HG03066 (cell line): ENCODE data around the gene MAPRE3.

Experiments
- ATAC-seq: cut with Tn5 transposase; IDR thresholded peaks from one replicate; pipeline ENCODE4 v1.9.1; 2021; ENCODE audit warnings: low read depth; ENCODE audit not compliant: unreplicated experiment

The MAPRE3 gene

DNA sequence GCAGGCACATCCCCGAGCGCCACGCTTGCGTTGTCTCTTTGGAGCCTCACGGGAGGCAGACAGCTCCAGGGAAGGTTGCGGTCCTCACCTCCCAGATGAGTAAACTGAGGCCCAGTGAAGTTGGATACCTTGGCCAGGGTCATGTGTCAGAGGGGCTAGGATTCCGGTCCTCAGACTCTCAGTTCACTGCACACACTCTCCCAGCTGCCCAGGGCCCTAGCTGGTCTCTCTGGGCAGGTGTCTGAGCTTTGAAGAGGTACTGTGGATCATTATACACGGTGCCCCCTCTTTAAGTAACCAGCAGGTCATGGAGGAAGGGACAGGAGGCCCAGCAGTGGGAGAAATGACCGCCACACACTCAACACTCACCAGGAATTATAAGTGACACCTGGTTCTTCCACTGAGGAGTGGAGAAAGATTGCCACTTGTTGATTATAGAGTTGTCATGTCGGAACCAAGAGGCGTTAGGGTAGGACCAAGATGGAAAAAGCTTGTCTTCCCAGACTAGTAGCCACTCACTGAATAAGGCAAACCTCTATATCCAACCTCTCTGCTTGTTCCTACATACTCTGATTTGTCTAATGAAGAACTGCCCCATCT lies 62.9 kb downstream of the MAPRE3 start:
- no peak for ATAC-seq

DNA sequence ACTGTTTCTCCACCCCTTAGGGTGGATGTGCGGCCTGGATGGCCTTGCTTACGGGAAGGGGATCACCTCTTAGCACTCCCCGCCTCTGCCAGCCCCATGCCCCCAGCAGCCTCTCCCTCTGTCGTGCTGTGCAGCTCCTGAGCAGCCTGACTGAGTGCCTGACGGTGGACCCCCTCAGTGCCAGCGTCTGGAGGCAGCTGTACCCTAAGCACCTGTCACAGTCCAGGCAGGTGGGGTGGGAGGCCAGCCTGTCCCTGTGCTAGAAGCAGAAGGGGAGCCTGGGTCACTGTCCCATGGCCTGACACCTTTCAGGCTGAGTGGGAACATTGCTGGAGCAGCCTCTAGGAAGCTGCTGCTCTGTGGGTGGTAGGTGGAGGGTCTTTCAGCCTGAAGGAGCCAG lies 67.6 kb downstream of the MAPRE3 start:
- ATAC-seq: no peak

GRCh38 chr2:27038631-27039339 lies 68.3 kb downstream of the MAPRE3 start:
- no peak for ATAC-seq

- no peak for ATAC-seq
These were observed 69.0 kb downstream of the MAPRE3 start for GRCh38 chr2:27039426-27039825.

GRCh38 chr2:27039871-27040270 lies 69.4 kb downstream of the MAPRE3 start:
- ATAC-seq: no peak

- no peak for ATAC-seq
These were observed 69.8 kb downstream of the MAPRE3 start for GRCh38 chr2:27040282-27040681.

GRCh38 chr2:27041752-27042151 lies 71.3 kb downstream of the MAPRE3 start:
- peak; percentile 31 for ATAC-seq

DNA sequence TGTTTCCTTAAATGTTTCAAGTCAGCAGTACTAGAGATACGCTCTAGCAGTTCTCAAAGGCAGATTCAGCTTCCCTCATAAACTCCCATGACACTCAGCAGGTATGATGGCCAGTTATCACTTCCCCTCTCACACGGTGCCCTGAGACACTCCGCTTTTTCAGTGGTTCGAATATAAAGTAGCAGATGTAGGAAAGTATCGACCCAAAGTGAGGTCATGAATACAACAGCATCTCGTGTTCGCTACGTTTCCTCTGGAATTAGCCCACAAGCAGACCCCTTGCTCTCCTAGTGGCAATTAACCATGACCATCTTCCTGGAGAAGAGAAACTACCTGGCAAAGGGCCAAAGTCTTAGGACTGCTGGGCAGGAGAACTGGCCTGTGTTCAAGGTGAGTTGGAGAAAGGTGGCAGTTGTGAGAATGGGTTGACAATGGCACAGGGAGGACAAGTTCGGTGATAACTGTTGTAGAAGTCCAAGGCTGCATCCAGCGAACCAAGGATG lies 71.8 kb downstream of the MAPRE3 start:
- ATAC-seq: peak; percentile 71

- no peak for ATAC-seq
These were observed 72.7 kb downstream of the MAPRE3 start for GRCh38 chr2:27042985-27043634.

DNA sequence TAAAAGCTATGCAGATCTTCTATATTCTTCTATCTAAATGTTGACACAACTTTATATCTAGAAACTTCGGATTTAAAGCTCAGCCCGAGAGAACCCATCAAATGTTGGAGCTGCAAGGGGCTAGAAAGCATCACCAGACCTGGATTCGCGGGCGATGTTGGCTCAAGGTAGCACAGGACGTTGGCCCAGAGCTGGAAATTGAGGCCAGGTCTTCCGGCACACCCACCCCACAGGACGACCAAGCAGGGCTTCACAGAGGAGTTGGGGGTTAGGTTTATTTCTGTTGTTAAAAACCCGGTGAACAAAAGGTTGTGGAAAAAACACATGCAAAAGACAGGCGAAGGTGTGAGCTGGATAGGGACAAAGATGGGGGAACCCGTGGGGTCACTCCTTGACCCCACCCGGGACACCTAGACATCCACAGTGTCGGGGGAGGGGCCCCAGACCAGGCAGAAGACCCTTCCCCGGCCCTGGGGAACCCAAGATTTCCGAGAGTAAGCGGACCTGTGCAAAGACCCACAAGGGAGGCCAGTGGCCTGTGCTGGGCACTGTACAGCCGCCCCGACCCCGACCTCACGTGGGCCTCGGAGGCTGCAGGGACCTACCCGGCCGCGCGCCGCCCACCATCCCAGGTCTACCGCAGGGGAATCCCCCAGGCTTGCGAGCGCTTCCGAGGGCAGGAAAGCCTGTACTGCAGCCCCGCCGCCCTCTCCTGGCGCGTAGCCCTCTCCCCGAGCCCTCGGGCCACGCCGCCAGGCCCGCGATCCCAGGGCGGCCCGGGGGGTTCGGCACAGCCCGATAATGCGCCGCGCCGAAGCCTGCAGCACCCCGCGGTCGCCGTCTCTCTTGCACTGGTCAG lies 79.2 kb downstream of the MAPRE3 start:
- peak; percentile 13 for ATAC-seq

- peak; percentile 43 for ATAC-seq
These were observed 80.0 kb downstream of the MAPRE3 start for GRCh38 chr2:27050281-27050995.

DNA sequence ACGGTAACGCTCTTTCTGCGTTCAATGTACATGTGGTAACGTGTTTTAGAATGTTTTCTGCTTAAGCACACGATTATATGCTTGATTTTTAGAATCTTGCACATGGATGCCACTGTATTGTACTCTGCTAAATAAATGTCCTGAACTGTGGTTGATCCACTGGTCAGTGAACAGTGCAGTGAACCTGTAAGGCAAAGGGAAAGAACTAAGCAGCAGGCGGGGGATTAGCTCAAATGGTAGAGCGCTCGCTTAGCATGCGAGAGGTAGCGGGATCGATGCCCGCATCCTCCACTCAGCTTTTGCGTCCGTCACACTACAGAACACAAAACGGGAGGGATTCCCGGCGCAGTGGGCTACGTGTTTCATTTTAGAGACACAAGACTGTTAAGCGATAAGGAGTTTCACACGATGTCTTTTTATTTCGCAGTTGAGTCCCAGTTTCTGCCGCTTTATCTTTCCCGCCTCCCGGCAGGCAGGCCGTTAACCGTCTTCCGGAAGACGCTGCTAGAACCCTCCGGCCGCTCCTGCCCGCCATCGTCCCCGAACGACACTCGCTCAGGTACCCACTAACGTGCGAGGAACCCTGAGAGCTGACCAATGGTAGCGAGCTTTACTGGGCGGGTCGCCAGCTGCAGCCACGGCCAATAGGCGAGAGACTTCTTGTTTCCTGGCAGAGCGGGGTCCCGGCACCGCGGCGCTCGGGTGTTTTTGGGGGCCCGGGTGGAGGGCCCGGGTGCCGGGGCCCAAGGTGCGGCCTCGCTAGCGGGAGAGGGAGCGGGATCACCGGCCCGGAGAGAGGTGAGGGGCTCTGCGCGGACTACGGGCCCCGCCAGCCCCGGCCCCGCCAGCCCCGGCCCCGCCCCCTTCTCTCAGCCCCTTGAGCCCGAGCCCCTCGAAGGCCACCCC lies 80.8 kb downstream of the MAPRE3 start, which contains the start of gene AGBL5:
Gene AGBL5 (plus strand): TSS at position 673 of the 906 bp plus-strand sequence. CDS start 1,291 bp downstream, outside the sequence.
- ATAC-seq: peak; percentile 72

- no peak for ATAC-seq
These were observed 81.6 kb downstream of the MAPRE3 start for GRCh38 chr2:27051902-27052645.

GRCh38 chr2:27053321-27053720 lies 82.9 kb downstream of the MAPRE3 start:
- ATAC-seq: no peak

DNA sequence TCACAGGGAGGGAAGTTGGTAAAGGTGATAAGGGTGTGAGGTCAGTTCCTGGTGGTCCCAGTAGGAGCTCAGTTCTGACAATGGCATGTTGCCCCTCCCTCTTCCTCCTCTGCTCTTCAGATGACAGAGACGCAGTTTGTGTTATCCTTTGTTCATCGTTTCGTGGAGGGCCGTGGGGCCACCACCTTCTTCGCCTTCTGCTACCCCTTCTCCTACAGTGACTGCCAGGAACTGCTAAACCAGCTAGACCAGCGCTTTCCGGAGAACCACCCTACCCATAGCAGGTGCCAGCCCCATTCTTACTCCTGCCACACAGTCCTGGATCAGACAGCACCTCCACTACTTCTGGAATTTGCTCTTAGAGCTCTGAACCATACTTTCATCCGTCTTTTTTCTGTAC lies 83.3 kb downstream of the MAPRE3 start:
- no peak for ATAC-seq

DNA sequence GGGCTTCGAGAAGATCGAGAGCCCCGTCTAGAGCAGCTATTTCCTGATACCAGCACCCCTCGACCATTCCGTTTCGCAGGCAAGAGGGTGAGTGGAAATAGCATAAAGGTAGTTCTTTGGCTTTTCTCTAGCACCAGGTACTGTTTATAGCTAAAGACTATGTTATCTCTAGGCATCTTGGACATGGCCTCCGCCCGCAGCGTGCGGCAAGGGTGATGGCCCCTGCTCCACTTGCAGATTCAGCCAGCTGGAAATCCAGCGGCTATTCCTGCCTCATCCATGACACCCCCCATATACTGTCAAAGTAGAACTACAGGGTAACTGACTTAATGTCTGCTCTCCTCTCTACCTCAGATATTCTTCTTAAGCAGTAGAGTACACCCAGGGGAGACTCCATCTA lies 84.3 kb downstream of the MAPRE3 start:
- ATAC-seq: no peak

- no peak for ATAC-seq
These were observed 86.7 kb downstream of the MAPRE3 start for GRCh38 chr2:27057184-27057583.

DNA sequence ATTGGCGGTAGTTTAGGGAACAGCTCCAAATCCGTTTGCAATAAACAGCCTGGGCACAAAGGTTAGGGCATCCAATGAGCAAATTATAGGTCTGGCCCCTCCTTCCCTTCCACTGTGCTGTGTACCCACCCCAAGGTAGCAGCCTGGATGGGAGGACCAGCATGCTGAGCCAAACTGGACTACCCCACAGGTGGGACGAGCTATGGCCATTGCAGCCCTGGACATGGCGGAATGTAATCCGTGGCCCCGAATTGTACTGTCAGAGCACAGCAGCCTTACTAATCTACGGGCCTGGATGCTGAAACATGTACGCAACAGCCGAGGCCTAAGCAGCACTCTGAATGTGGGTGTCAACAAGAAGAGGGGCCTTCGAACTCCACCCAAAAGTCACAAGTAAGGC lies 87.8 kb downstream of the MAPRE3 start:
- ATAC-seq: no peak
